Measurements from ENCODE around the gene TMX4. TPM values are rescaled to one million over a fixed set of nuclear protein-coding genes. Genes with fewer than 3 reads are reported as not detected.
A peak's percentile ranks its signal among the peaks of the same experiment; 100 is the strongest.

Gene TMX4
- total RNA-seq, 3 donors from 2014 or later, result 40.0 to 61.9 (median 60.7) TPM

GRCh38 chr20:7985916-7986315 lies 33.6 kb downstream of the TMX4 start:
- Histone ChIP-seq H3K27ac (no peak overlapping the region), H3K27me3 (no peaks in the 10 kb centered on the region), H3K4me1 (no peaks in the 10 kb centered on the region), H3K4me3 (no peak overlapping the region), H3K36me3 (peaks cover 6% of the 10 kb centered on the region), H3K9me3 (no peaks in the 10 kb centered on the region)
- no peak for TF ChIP-seq POLR2AphosphoS5 (IDR thresholded peaks at IDR 0.05)
- TF ChIP-seq POLR2A (IDR thresholded peaks at IDR 0.05), result no peak
- no peak for TF ChIP-seq CTCF (IDR thresholded peaks at IDR 0.05)
- no peak for DNase-seq (ENCODE audit: low spot score in 2 of 2)
- intact Hi-C loops (cut with DNase I; ENCODE audit: low total_unique reads), result no loop called here

- intact Hi-C loops (cut with DNase I; ENCODE audit: low total_unique reads), result no loop called here
- Histone ChIP-seq H3K4me1 (no peaks in the 10 kb centered on the region), H3K4me3 (no peak overlapping the region), H3K27me3 (no peaks in the 10 kb centered on the region), H3K27ac (no peak overlapping the region), H3K9me3 (no peaks in the 10 kb centered on the region), H3K36me3 (peaks cover 6% of the 10 kb centered on the region)
- no peak for TF ChIP-seq POLR2AphosphoS5 (IDR thresholded peaks at IDR 0.05)
- TF ChIP-seq CTCF (IDR thresholded peaks at IDR 0.05), result no peak
- no peak for DNase-seq (ENCODE audit: low spot score in 2 of 2)
Observed at GRCh38 chr20:7984192-7984591, 35.4 kb downstream of the TMX4 start.

- intact Hi-C loops (cut with DNase I; ENCODE audit: low total_unique reads), result no loop called here
- H3K9me3 ChIP-seq, result no peaks in the 10 kb centered on the region
Observed at GRCh38 chr20:7981374-7981773, 38.2 kb downstream of the TMX4 start.

GRCh38 chr20:7980332-7981046 lies 39.1 kb downstream of the TMX4 start:
- Histone ChIP-seq H3K4me3 (no peak overlapping the region), H3K27me3 (no peaks in the 10 kb centered on the region), H3K27ac (no peak overlapping the region), H3K4me1 (no peaks in the 10 kb centered on the region), H3K36me3 (peaks cover 6% of the 10 kb centered on the region), H3K9me3 (no peaks in the 10 kb centered on the region)
- intact Hi-C loops (cut with DNase I; ENCODE audit: low total_unique reads), result no loop called here
- TF ChIP-seq CTCF (IDR thresholded peaks at IDR 0.05) (peak in 2 of 3 donors; percentile 26 to 35), POLR2A (IDR thresholded peaks at IDR 0.05) (no peak)
- no peak for DNase-seq (ENCODE audit: low spot score in 2 of 2)

More at GRCh38 chr20:7981374-7981773, 38.2 kb downstream of the TMX4 start:
- no peaks in the 10 kb centered on the region for H3K4me1 ChIP-seq
- TF ChIP-seq CTCF (IDR thresholded peaks at IDR 0.05) (no peak), POLR2AphosphoS5 (IDR thresholded peaks at IDR 0.05) (no peak), POLR2A (IDR thresholded peaks at IDR 0.05) (no peak)
- no peak for DNase-seq (ENCODE audit: low spot score in 2 of 2)
- H3K36me3 ChIP-seq, result peaks cover 6% of the 10 kb centered on the region
- H3K4me3 ChIP-seq, result no peak overlapping the region
- no peak overlapping the region for H3K27ac ChIP-seq
- H3K27me3 ChIP-seq, result no peaks in the 10 kb centered on the region

GRCh38 chr20:7977709-7978108 lies 41.9 kb downstream of the TMX4 start:
- Histone ChIP-seq H3K27me3 (no peaks in the 10 kb centered on the region), H3K36me3 (peaks cover 6% of the 10 kb centered on the region), H3K4me3 (no peak overlapping the region), H3K9me3 (no peaks in the 10 kb centered on the region), H3K27ac (no peak overlapping the region), H3K4me1 (no peaks in the 10 kb centered on the region)
- intact Hi-C loops (cut with DNase I; ENCODE audit: low total_unique reads), result no loop called here
- DNase-seq (ENCODE audit: low spot score in 2 of 2), result no peak
- TF ChIP-seq CTCF (IDR thresholded peaks at IDR 0.05), result no peak
- no peak for TF ChIP-seq POLR2A (IDR thresholded peaks at IDR 0.05)
- no peak for TF ChIP-seq POLR2AphosphoS5 (IDR thresholded peaks at IDR 0.05)

Data from breast epithelium (tissue), 4 donors.